Forelimb muscle (tissue), 1 donor: Measurements from ENCODE around the gene FOXA3. TPM values are rescaled to one million over a fixed set of nuclear protein-coding genes. Genes with fewer than 3 reads are reported as not detected.

Experiments used
- DNase-seq: peaks from one replicate; pipeline ENCODE4 v3.0.0-alpha.2; 2013; ENCODE audit warnings: low read depth
- polyA plus RNA-seq: library from polyadenylated mRNA; unstranded; fragments of 120-200 nt; gene quantifications from one replicate; pipeline ENCODE4 v1.2.1, GENCODE V29; 2013; ENCODE audit not compliant: insufficient read length

Gene FOXA3
- polyA plus RNA-seq = not detected

GRCh38 chr19:45863840-45864628 lies at the start of gene FOXA3:
Gene FOXA3 (plus strand): TSS chr19:45864326. CDS start chr19:45864457, 131 bp downstream.
- DNase-seq = no peak

- no peak for DNase-seq
Measured at GRCh38 chr19:45814851-45815480, 49.2 kb upstream of the FOXA3 start, which contains the start of gene RSPH6A. Gene RSPH6A (minus strand): TSS chr19:45815308. CDS start chr19:45815176, 132 bp downstream.

- DNase-seq = no peak
Measured at GRCh38 chr19:45815481-45816216, 48.5 kb upstream of the FOXA3 start.

- no peak for DNase-seq
Measured at GRCh38 chr19:45816236-45817009, 47.7 kb upstream of the FOXA3 start.

GRCh38 chr19:45817010-45817724 lies 47.0 kb upstream of the FOXA3 start:
- peak; percentile 72 for DNase-seq

- no peak for DNase-seq
Measured at GRCh38 chr19:45817725-45818301, 46.3 kb upstream of the FOXA3 start.

GRCh38 chr19:45819769-45820168 lies 44.4 kb upstream of the FOXA3 start:
- no peak for DNase-seq

- DNase-seq = no peak
Measured at GRCh38 chr19:45820413-45821102, 43.6 kb upstream of the FOXA3 start.

GRCh38 chr19:45821103-45821521 lies 43.0 kb upstream of the FOXA3 start:
- DNase-seq = no peak

GRCh38 chr19:45821570-45821969 lies 42.6 kb upstream of the FOXA3 start:
- DNase-seq = no peak

GRCh38 chr19:45822716-45823115 lies 41.4 kb upstream of the FOXA3 start:
- no peak for DNase-seq

- no peak for DNase-seq
Measured at GRCh38 chr19:45823182-45823581, 40.9 kb upstream of the FOXA3 start.

- no peak for DNase-seq
Measured at GRCh38 chr19:45824041-45824471, 40.1 kb upstream of the FOXA3 start.

GRCh38 chr19:45824531-45825262 lies 39.4 kb upstream of the FOXA3 start:
- DNase-seq = no peak

GRCh38 chr19:45825263-45825605 lies 38.9 kb upstream of the FOXA3 start:
- DNase-seq = no peak

GRCh38 chr19:45825917-45826893 lies 37.9 kb upstream of the FOXA3 start:
- no peak for DNase-seq

- no peak for DNase-seq
Measured at GRCh38 chr19:45826934-45827333, 37.2 kb upstream of the FOXA3 start.

GRCh38 chr19:45827459-45828093 lies 36.5 kb upstream of the FOXA3 start:
- DNase-seq = no peak
